ENCODE measurements around the gene TBC1D9.
"Not testable (repeated sequence)": the region's sequence is repeated elsewhere in the genome, so short reads cannot be mapped to it uniquely, and the experiment has no call there.

TBC1D9 gene

DNA sequence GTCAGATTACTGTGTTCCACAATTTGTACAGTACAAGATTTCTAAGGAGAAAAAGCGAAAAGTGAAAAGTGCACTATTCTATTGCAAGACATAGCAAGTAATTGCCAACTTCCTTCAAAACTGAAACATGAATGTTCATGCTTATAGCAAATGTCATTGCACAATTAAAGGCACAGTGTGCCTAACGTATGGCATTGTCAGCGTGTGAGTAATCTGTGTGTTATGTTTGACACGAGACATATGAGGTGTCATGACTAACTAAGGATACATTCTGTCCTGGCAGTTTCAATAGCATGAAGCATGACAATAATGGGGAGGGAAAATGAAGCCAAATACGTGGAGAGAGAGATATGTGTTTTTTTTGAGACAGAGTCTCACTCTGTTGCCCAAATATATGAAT, 33.6 kb upstream of the TBC1D9 start:
- Histone ChIP-seq H3K27me3 (ENCODE audit: control insufficient read depth in 3 of 3, insufficient read depth in 3 of 3, low read depth in 1 of 3, low read length in 3 of 3) (no peaks in the 10 kb centered on the region), H3K14ac (ENCODE audit: low read length) (no peak overlapping the region), H2BK120ac (ENCODE audit: low read depth, low read length) (no peak overlapping the region), H3K9ac (ENCODE audit: low read depth, low read length, poor library complexity) (no peak overlapping the region), H2BK5ac (ENCODE audit: low read length) (no peak overlapping the region), H3K23ac (ENCODE audit: low read depth, low read length, poor library complexity) (no peak overlapping the region), H3K36me3 (replicated peaks in 1 of 2; ENCODE audit: control insufficient read depth in 2 of 2, insufficient read depth in 2 of 2, low read length in 2 of 2) (no peaks in the 10 kb centered on the region), H2AFZ (ENCODE audit: low read length) (no peak overlapping the region), H3K79me1 (ENCODE audit: low read depth, low read length) (no peaks in the 10 kb centered on the region), H3K4ac (ENCODE audit: low read length) (no peak overlapping the region), H3K9me3 (replicated peaks in 1 of 2; ENCODE audit: control insufficient read depth in 2 of 2, insufficient read depth in 1 of 2, low read depth in 1 of 2, low read length in 2 of 2) (peaks cover 0 to 3% of the 10 kb centered on the region in 2 donors), H4K8ac (ENCODE audit: low read depth, low read length) (no peak overlapping the region), H2BK12ac (ENCODE audit: low read length) (no peak overlapping the region), H3K4me3 (ENCODE audit: low read length in 2 of 2) (no peak overlapping the region), H3K18ac (ENCODE audit: low read length) (no peak overlapping the region), H4K91ac (ENCODE audit: low read depth, low read length, poor library complexity) (no peak overlapping the region), H3K4me2 (ENCODE audit: insufficient read depth, low read length, poor library complexity, severe bottlenecking) (no peak overlapping the region), H2BK15ac (ENCODE audit: low read length) (no peak overlapping the region), H3K4me1 (ENCODE audit: control insufficient read depth in 2 of 2, insufficient read depth in 1 of 2, low read depth in 1 of 2, low read length in 2 of 2) (peaks cover 0 to 7% of the 10 kb centered on the region in 2 donors), H3K27ac (replicated peaks; ENCODE audit: low read length) (no peak overlapping the region), H2AK5ac (ENCODE audit: low read depth, low read length) (no peak overlapping the region)
- WGBS, 2 donors (ENCODE audit: extremely low coverage in 2 of 2, insufficient read length in 2 of 2, insufficient replicate concordance in 1 of 2) = no CpG with 5 or more reads among the region's 5 CpGs
- DNase-seq (ENCODE audit: low spot score) = no peak

DNA sequence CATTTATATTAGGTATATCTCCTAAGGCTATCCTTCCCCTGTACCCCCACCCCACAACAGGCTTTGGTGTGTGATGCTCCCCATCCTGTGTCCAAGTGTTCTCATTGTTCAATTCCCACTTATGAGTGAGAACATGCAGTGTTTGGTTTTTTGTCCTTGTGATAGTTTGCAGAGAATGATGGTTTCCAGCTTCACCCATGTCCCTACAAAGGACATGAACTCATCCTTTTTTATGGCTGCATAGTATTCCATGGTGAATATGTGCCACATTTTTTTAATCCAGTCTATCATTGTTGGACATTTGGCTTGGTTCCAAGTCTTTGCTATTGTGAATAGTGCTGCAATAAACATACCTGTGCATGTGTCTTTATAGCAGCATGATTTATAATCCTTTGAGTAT, 26.6 kb upstream of the TBC1D9 start:
- not testable (repeated sequence) for H3K9ac ChIP-seq (ENCODE audit: low read depth, low read length, poor library complexity); H2BK15ac ChIP-seq (ENCODE audit: low read length); H3K27me3 ChIP-seq (ENCODE audit: control insufficient read depth in 3 of 3, insufficient read depth in 3 of 3, low read depth in 1 of 3, low read length in 3 of 3); H3K4me1 ChIP-seq (ENCODE audit: control insufficient read depth in 2 of 2, insufficient read depth in 1 of 2, low read depth in 1 of 2, low read length in 2 of 2); H3K9me3 ChIP-seq (replicated peaks in 1 of 2; ENCODE audit: control insufficient read depth in 2 of 2, insufficient read depth in 1 of 2, low read depth in 1 of 2, low read length in 2 of 2); H2AK5ac ChIP-seq (ENCODE audit: low read depth, low read length); H3K27ac ChIP-seq (replicated peaks; ENCODE audit: low read length); H3K18ac ChIP-seq (ENCODE audit: low read length); H3K36me3 ChIP-seq (replicated peaks in 1 of 2; ENCODE audit: control insufficient read depth in 2 of 2, insufficient read depth in 2 of 2, low read length in 2 of 2); H4K8ac ChIP-seq (ENCODE audit: low read depth, low read length); H3K4me3 ChIP-seq (ENCODE audit: low read length in 2 of 2); H3K79me1 ChIP-seq (ENCODE audit: low read depth, low read length); H3K4ac ChIP-seq (ENCODE audit: low read length); H2BK5ac ChIP-seq (ENCODE audit: low read length); H3K14ac ChIP-seq (ENCODE audit: low read length); H3K23ac ChIP-seq (ENCODE audit: low read depth, low read length, poor library complexity); H3K4me2 ChIP-seq (ENCODE audit: insufficient read depth, low read length, poor library complexity, severe bottlenecking); H2BK120ac ChIP-seq (ENCODE audit: low read depth, low read length); H2BK12ac ChIP-seq (ENCODE audit: low read length); H2AFZ ChIP-seq (ENCODE audit: low read length); DNase-seq (ENCODE audit: low spot score); H4K91ac ChIP-seq (ENCODE audit: low read depth, low read length, poor library complexity)

DNA sequence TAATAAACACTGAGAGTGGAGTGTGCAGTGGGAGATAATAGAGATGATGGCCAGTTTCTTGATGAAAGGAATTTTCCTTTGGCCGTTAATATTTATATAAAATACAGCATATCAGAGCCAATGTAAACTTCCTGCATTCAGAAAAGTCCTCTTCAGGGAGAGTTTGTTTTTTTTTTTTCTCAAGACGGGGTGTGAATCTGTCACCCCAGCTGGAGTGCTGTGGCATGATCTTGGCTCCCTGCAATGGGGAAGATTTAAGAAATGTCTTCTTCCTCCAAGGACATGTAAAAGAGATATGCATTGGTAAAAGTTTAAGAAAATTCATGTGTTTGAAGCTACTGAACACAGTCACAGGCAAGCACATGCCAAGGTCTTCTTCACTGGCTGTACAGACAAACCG, 25.4 kb upstream of the TBC1D9 start:
- no peaks in the 10 kb centered on the region for H3K9me3 ChIP-seq (replicated peaks in 1 of 2; ENCODE audit: control insufficient read depth in 2 of 2, insufficient read depth in 1 of 2, low read depth in 1 of 2, low read length in 2 of 2)
- H3K27ac ChIP-seq (replicated peaks; ENCODE audit: low read length) = no peak overlapping the region
- H3K79me1 ChIP-seq (ENCODE audit: low read depth, low read length) = no peaks in the 10 kb centered on the region
- H3K14ac ChIP-seq (ENCODE audit: low read length) = no peak overlapping the region
- H2BK120ac ChIP-seq (ENCODE audit: low read depth, low read length) = no peak overlapping the region
- H3K23ac ChIP-seq (ENCODE audit: low read depth, low read length, poor library complexity) = no peak overlapping the region
- H3K4me2 ChIP-seq (ENCODE audit: insufficient read depth, low read length, poor library complexity, severe bottlenecking) = no peak overlapping the region
- H2BK15ac ChIP-seq (ENCODE audit: low read length) = no peak overlapping the region
- H3K9ac ChIP-seq (ENCODE audit: low read depth, low read length, poor library complexity) = no peak overlapping the region
- no peak overlapping the region for H2BK12ac ChIP-seq (ENCODE audit: low read length)
- H4K8ac ChIP-seq (ENCODE audit: low read depth, low read length) = no peak overlapping the region
- H3K36me3 ChIP-seq (replicated peaks in 1 of 2; ENCODE audit: control insufficient read depth in 2 of 2, insufficient read depth in 2 of 2, low read length in 2 of 2) = no peaks in the 10 kb centered on the region
- no peak overlapping the region for H2AFZ ChIP-seq (ENCODE audit: low read length)
- no peak overlapping the region for H2BK5ac ChIP-seq (ENCODE audit: low read length)
- H3K4ac ChIP-seq (ENCODE audit: low read length) = no peak overlapping the region
- DNase-seq (ENCODE audit: low spot score) = no peak
- no peak overlapping the region for H2AK5ac ChIP-seq (ENCODE audit: low read depth, low read length)
- H3K4me3 ChIP-seq (ENCODE audit: low read length in 2 of 2) = no peak overlapping the region
- H3K4me1 ChIP-seq (ENCODE audit: control insufficient read depth in 2 of 2, insufficient read depth in 1 of 2, low read depth in 1 of 2, low read length in 2 of 2) = no peaks in the 10 kb centered on the region
- no peaks in the 10 kb centered on the region for H3K27me3 ChIP-seq (ENCODE audit: control insufficient read depth in 3 of 3, insufficient read depth in 3 of 3, low read depth in 1 of 3, low read length in 3 of 3)
- H4K91ac ChIP-seq (ENCODE audit: low read depth, low read length, poor library complexity) = no peak overlapping the region
- no CpG with 5 or more reads among the region's 3 CpGs for WGBS, 2 donors (ENCODE audit: extremely low coverage in 2 of 2, insufficient read length in 2 of 2, insufficient replicate concordance in 1 of 2)
- H3K18ac ChIP-seq (ENCODE audit: low read length) = no peak overlapping the region

DNA sequence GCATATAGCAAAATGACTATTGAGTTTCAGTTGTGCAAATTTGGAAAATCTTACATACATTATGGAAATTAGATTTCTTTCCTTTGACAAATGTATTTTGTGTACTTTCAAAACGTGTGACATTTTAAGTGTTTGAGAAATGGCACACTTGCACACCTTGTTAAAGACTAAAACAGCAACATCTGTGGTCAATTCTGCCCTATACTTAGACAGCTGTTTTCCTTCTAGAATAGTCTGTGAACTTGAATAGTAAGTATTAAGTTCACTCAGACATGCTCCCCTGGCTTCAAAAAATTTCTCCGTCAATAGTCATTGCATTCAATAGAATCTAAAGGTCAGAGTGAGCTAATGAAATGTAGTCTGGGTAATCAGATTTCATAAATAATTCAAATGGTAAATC, 21.7 kb upstream of the TBC1D9 start:
- peaks cover 0 to 1% of the 10 kb centered on the region in 2 donors for H3K4me1 ChIP-seq (ENCODE audit: control insufficient read depth in 2 of 2, insufficient read depth in 1 of 2, low read depth in 1 of 2, low read length in 2 of 2)
- no peak overlapping the region for H4K8ac ChIP-seq (ENCODE audit: low read depth, low read length)
- no peaks in the 10 kb centered on the region for H3K79me1 ChIP-seq (ENCODE audit: low read depth, low read length)
- H4K91ac ChIP-seq (ENCODE audit: low read depth, low read length, poor library complexity) = no peak overlapping the region
- H2BK15ac ChIP-seq (ENCODE audit: low read length) = no peak overlapping the region
- H2BK5ac ChIP-seq (ENCODE audit: low read length) = no peak overlapping the region
- no peaks in the 10 kb centered on the region for H3K36me3 ChIP-seq (replicated peaks in 1 of 2; ENCODE audit: control insufficient read depth in 2 of 2, insufficient read depth in 2 of 2, low read length in 2 of 2)
- H3K4ac ChIP-seq (ENCODE audit: low read length) = no peak overlapping the region
- no peaks in the 10 kb centered on the region for H3K27me3 ChIP-seq (ENCODE audit: control insufficient read depth in 3 of 3, insufficient read depth in 3 of 3, low read depth in 1 of 3, low read length in 3 of 3)
- H2BK120ac ChIP-seq (ENCODE audit: low read depth, low read length) = no peak overlapping the region
- no peaks in the 10 kb centered on the region for H3K9me3 ChIP-seq (replicated peaks in 1 of 2; ENCODE audit: control insufficient read depth in 2 of 2, insufficient read depth in 1 of 2, low read depth in 1 of 2, low read length in 2 of 2)
- no peak overlapping the region for H2AFZ ChIP-seq (ENCODE audit: low read length)
- no peak overlapping the region for H3K14ac ChIP-seq (ENCODE audit: low read length)
- H3K4me3 ChIP-seq (ENCODE audit: low read length in 2 of 2) = no peak overlapping the region
- no peak overlapping the region for H3K27ac ChIP-seq (replicated peaks; ENCODE audit: low read length)
- H2BK12ac ChIP-seq (ENCODE audit: low read length) = no peak overlapping the region
- no CpG with 5 or more reads among the region's 2 CpGs for WGBS, 2 donors (ENCODE audit: extremely low coverage in 2 of 2, insufficient read length in 2 of 2, insufficient replicate concordance in 1 of 2)
- no peak overlapping the region for H3K9ac ChIP-seq (ENCODE audit: low read depth, low read length, poor library complexity)
- no peak overlapping the region for H3K18ac ChIP-seq (ENCODE audit: low read length)
- H3K4me2 ChIP-seq (ENCODE audit: insufficient read depth, low read length, poor library complexity, severe bottlenecking) = no peak overlapping the region
- H3K23ac ChIP-seq (ENCODE audit: low read depth, low read length, poor library complexity) = no peak overlapping the region
- no peak for DNase-seq (ENCODE audit: low spot score)
- no peak overlapping the region for H2AK5ac ChIP-seq (ENCODE audit: low read depth, low read length)
